A549 treated with GW870086 at 1 μM for 4 hours (cell line): Measurements from ENCODE around the gene ATP2B2. TPM values are rescaled to one million over a fixed set of nuclear protein-coding genes. Genes with fewer than 3 reads are reported as not detected.

ENCODE experiments used
- total RNA-seq: library from RNA; stranded (reverse); fragments of 200-300 nt; extraction: Qiagen RNA extraction; gene quantifications from 5 replicates; pipeline ENCODE4 v1.2.3, GENCODE V29; 2022; ENCODE audit warnings: low read depth

ATP2B2 gene
- 0.07 to 0.11 TPM (median 0.09 TPM) in 5 replicates for total RNA-seq

GRCh38 chr3:10505050-10505790 lies at the start of gene ATP2B2:
TSS of gene ATP2B2 (minus strand) at chr3:10505586. CDS start at chr3:10449543, 56,043 bp downstream.

DNA sequence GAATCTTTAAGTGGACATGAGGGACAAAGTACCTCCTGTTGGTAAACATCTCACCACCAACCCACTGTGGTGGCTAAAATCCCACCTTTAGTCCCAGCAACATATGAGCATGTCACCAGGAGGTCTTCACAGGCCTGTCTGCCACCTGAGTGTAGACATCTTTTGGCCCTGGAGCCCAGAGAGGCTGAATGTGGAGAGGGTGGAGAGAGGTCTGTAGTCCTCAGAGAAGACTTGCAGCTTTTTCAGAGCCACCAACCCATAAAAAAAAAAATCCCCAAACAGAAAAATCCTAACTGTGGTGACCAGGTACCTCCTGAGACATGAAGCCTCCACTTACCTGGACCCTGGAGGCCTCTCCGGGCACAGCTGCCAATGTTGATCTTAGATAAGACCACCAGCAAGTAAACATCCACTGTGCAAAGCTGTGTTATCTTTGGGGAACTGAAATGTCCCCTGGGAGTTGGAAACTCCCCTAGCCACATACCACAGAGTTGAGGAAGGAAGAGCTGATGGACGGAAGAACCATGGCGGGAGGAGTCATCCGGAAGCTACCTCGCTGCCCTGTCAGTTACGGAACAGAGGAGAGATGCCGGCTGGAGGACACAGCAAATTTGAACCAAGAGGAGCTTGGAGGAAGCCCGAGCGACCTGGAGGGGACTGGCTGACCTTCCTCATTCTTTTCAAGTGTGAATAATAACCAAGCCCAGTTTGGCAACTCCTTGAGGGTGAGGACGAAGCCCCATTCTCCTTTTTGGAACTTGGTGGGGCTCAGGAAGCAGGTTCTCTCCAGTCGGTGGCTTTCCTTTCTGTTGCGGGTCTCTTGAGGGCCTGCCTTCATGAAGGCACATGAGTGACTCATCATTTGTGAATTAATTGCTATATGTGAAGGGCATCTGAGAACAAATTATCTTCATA lies 212.6 kb downstream of the ATP2B2 start, which contains the start of gene GHRL:
Gene GHRL (minus strand): TSS at position 443 of the 915 bp plus-strand sequence. CDS start 2,767 bp downstream, outside the sequence.

Other genes starting within 250 kb of the ATP2B2 start
- gene GHRL, start 212.6 kb downstream of the ATP2B2 start, total RNA-seq: not detected in 5 replicates
- 207 to 217 TPM (median 213 TPM) in 5 replicates for gene SEC13, start 184.5 kb downstream of the ATP2B2 start, total RNA-seq